ENCODE results near the gene LRRC59.

Gene LRRC59

DNA sequence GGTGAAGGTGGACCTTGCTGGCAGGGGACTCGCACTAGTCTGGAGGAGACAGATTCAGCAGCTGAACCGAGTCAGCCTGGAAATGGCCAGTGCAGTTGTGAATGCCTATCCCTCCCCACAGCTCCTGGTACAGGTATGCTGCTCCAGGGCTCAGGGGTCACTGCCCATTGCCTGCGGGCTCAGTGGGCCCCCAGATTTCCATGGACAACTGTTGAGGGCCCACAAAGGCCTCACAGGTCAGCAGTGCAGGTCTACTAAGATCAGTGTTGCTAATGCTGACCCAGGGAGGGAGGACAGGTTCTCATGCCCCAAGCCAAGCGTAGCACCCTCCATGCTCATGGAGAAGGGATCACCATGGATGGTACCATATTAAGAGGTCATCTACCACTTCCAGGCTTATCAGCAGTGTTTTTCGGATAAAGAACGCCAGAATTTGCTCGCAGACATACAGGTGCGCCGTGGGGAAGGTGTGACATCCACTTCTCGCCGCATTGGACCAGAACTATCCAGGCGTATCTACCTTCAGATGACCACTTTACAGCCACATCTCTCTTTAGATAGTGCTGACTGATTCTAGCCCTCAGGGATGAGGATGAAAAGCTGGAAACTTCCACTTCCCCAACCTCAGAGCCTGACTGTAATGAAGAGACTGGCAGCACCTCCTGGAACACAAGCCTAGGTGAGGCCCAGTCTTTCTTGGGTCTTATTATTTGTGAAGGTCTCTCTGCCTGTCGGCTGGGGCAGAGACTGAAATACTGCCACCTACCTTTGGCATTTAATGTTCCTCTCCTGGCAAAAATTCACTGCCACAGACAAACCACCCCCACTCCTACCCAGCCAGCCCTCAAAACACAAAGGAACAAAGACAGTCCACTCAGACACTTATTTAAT, 16.7 kb downstream of the LRRC59 start:
- H3K4me3 Mint-ChIP-seq, result no peak overlapping the region

DNA sequence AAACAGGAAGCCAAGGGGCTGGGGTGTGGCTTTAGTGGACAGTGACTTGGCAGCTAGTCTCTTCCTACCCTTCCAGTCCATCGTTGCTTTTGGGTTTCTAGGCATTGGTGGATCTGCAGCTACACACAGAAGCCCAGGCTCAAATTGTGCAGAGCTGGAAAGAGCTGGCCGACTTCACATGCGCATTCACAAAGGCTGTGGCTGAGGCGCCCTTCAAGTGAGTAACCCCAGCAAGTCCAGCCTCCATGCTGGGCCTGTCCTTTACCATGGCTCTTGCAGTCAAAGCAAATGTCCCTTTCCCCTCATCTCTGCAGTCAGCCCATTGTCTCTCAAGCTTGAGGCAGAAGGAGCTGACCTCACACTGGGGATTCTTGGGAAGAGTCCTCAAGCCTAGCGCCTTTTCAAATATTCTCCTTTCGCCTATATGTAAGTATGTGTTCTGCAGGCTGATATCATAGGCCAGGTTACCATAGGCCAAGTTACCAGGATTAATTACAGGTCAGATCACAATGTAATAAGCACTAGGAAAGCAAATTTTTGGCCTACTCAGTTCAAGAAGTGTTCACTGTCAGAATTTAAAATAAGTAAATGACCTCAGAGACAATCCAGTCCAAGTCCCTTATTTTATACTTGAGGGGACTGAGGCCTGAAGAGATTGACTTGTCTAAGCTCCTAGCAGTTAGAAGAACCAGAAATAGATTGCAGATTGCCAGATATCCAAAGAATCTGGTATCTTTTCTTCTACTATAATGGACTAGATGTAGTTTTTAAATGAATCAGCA, 17.8 kb downstream of the LRRC59 start:
- Mint-ChIP-seq H3K27ac (no peak overlapping the region), H3K27me3 (ENCODE audit: low read depth) (no peaks in the 10 kb centered on the region), H3K4me3 (no peak overlapping the region), H3K4me1 (no peaks in the 10 kb centered on the region), H3K9me3 (no peaks in the 10 kb centered on the region), H3K36me3 (ENCODE audit: low read depth) (peaks cover 29% of the 10 kb centered on the region)
- TF ChIP-seq, protein P1, sequence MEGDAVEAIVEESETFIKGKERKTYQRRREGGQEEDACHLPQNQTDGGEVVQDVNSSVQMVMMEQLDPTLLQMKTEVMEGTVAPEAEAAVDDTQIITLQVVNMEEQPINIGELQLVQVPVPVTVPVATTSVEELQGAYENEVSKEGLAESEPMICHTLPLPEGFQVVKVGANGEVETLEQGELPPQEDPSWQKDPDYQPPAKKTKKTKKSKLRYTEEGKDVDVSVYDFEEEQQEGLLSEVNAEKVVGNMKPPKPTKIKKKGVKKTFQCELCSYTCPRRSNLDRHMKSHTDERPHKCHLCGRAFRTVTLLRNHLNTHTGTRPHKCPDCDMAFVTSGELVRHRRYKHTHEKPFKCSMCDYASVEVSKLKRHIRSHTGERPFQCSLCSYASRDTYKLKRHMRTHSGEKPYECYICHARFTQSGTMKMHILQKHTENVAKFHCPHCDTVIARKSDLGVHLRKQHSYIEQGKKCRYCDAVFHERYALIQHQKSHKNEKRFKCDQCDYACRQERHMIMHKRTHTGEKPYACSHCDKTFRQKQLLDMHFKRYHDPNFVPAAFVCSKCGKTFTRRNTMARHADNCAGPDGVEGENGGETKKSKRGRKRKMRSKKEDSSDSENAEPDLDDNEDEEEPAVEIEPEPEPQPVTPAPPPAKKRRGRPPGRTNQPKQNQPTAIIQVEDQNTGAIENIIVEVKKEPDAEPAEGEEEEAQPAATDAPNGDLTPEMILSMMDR (IDR thresholded peaks at IDR 0.05; ENCODE audit: unreplicated experiment in 3 of 3), result no peak

More for the DNA sequence above, 16.7 kb downstream of the LRRC59 start:
- no peaks in the 10 kb centered on the region for H3K9me3 Mint-ChIP-seq
- H3K27me3 Mint-ChIP-seq (ENCODE audit: low read depth), result no peaks in the 10 kb centered on the region
- TF ChIP-seq, protein P1 (IDR thresholded peaks at IDR 0.05; ENCODE audit: unreplicated experiment in 3 of 3), result no peak
- H3K4me1 Mint-ChIP-seq, result no peaks in the 10 kb centered on the region
- H3K27ac Mint-ChIP-seq, result no peak overlapping the region
- peaks cover 39% of the 10 kb centered on the region for H3K36me3 Mint-ChIP-seq (ENCODE audit: low read depth)

DNA sequence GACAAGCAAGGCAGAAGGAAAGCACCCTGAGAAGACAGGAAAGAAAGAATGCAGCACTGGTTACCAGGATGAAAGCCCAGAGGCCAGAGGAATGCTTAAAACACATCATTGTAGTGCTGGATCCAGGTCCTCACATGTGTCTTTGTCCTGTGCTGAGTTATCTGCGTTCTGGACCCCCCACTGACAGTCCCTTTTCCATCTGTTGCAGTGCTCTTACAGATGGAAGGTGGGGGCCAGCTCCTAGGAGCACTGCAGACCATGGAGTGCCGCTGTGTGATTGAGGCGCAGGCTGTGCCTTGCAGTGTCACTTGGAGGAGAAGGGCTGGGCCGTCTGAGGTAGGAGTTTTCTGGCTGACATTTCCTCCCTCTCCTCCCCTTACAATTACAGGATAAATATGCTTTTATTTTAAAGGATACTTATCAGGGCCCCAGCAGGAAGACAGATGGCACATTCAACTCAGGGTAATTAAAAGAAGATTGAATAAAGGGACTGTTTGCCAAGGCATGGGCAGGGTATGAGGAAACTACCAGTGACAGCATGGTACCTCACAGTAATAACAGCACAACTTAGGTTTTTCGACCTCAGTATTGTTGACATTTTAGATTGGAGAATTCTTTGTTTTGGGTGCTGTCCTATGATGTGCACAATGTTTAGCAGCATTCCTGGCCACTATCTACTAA, 21.3 kb downstream of the LRRC59 start:
- H3K4me1 Mint-ChIP-seq, result peaks cover 21% of the 10 kb centered on the region
- H3K27ac Mint-ChIP-seq, result no peak overlapping the region
- H3K9me3 Mint-ChIP-seq, result no peaks in the 10 kb centered on the region
- TF ChIP-seq, protein P1 (IDR thresholded peaks at IDR 0.05; ENCODE audit: unreplicated experiment in 3 of 3), result no peak
- no peaks in the 10 kb centered on the region for H3K27me3 Mint-ChIP-seq (ENCODE audit: low read depth)
- no peak overlapping the region for H3K4me3 Mint-ChIP-seq
- peaks cover 19% of the 10 kb centered on the region for H3K36me3 Mint-ChIP-seq (ENCODE audit: low read depth)

DNA sequence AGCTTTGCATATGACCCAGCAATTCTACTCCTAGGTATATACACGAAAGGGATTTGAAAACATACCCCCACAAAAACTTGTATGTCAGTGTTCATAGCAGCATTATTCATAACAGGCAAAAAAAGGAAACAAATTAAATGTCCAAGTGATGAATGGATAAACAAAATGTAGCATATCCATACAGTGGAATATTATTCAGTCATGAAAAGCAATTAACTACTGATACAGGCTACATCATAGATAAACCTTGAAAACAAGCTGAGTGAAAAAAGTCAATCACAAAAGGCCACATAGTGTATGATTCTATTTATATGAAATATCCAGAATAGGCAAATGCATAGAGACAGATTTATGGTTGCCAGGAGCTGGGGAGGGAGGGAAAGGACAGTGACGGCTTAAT, 23.6 kb downstream of the LRRC59 start:
- peaks cover 21% of the 10 kb centered on the region for H3K4me1 Mint-ChIP-seq
- TF ChIP-seq, protein P1 (IDR thresholded peaks at IDR 0.05; ENCODE audit: unreplicated experiment in 3 of 3), result no peak

DNA sequence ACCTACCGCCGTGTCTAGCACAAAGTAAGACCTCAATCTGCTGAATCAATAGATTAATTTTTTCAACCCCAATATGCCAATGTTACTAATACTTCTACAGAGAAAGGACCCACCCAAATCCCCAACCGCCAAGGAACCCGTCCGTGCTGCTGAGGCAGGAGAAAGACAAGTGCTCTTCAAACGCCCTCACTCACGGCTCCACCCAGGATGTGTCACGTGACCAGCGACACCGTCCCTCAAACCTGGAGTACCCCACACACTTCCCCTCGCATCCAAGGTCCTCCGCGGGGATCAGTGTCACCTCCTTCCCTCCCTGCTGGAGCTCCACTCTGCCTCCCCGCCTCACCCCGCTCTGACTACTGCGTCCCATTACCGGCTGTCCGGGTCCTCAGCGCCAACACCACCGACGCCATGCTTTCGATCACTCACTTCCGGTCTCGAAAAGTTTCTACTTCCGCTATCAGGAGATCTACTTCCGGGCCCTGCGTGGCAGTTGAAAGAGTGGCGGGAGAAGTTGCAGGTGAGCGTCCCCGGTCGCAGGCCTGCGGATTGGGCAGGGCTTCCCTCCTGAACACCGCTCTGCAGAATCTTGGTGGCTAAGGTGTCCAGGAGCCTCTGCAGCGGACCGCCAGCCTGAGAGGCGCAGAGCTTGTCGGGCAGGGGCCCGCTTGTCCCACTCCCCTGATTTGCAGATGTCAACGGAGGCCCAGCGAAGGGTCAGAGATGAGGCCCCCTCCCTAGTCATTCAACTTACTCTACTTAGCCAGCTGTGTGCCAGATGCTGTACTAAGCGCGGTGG, 24.4 kb downstream of the LRRC59 start, which contains the start of the genes EME1 and MRPL27:
TSS of gene EME1 (plus strand) at position 472 of the 799 bp plus-strand sequence. CDS start 1,980 bp downstream, outside the sequence.
TSS of gene MRPL27 (minus strand) at position 427 of the 799 bp plus-strand sequence. CDS start at position 413, 14 bp downstream.
- H3K4me3 Mint-ChIP-seq, result peak within 1 kb of the TSS; percentile 96 to 98 (median 97)
- TF ChIP-seq, protein P1 (IDR thresholded peaks at IDR 0.05; ENCODE audit: unreplicated experiment in 3 of 3), result no peak
- peaks cover 40% of the 10 kb centered on the region for H3K36me3 Mint-ChIP-seq (ENCODE audit: low read depth)
- H3K4me1 Mint-ChIP-seq, result peaks cover 21% of the 10 kb centered on the region
- H3K9me3 Mint-ChIP-seq, result no peaks in the 10 kb centered on the region
- H3K27ac Mint-ChIP-seq, result peak within 1 kb of the TSS; percentile 92 to 98 (median 98)
- H3K27me3 Mint-ChIP-seq (ENCODE audit: low read depth), result no peaks in the 10 kb centered on the region

More for the DNA sequence above, 23.6 kb downstream of the LRRC59 start:
- peak overlapping the region; percentile 96 to 98 (median 97) for H3K4me3 Mint-ChIP-seq
- no peaks in the 10 kb centered on the region for H3K9me3 Mint-ChIP-seq
- peak overlapping the region in 2 of 3 experiments; percentile 92 to 98 for H3K27ac Mint-ChIP-seq
- no peaks in the 10 kb centered on the region for H3K27me3 Mint-ChIP-seq (ENCODE audit: low read depth)
- H3K36me3 Mint-ChIP-seq (ENCODE audit: low read depth), result peaks cover 33% of the 10 kb centered on the region

Measured in nephron (organoid).